Mesodermal cell (in vitro differentiated cells): Measurements from ENCODE around the gene CLCN7. TPM values are rescaled to one million over a fixed set of nuclear protein-coding genes. Genes with fewer than 3 reads are reported as not detected.

ENCODE experiments used
- H3K27ac ChIP-seq: 2 replicates; pipeline ENCODE4 v1.7.0; 2013; ENCODE audit warnings: mild to moderate bottlenecking, low read depth, low read length, moderate library complexity; ENCODE audit not compliant: severe bottlenecking
- H3K36me3 ChIP-seq: 2 replicates; pipeline ENCODE4 v1.7.1; 2013; ENCODE audit warnings: mild to moderate bottlenecking, low read length, moderate library complexity; ENCODE audit not compliant: control insufficient read depth, insufficient read depth
- H3K4me1 ChIP-seq: one replicate; pipeline ENCODE4 v1.7.1; 2013; ENCODE audit warnings: mild to moderate bottlenecking, low read length; ENCODE audit not compliant: insufficient read depth, control insufficient read depth, poor library complexity, severe bottlenecking
- H3K4me3 ChIP-seq: 2 replicates; pipeline ENCODE4 v1.7.0; 2013; ENCODE audit warnings: low read length, control low read depth, mild to moderate bottlenecking; ENCODE audit not compliant: insufficient read depth, poor library complexity, severe bottlenecking; ENCODE audit errors: extremely low read depth
- H3K9me3 ChIP-seq: 2 replicates; pipeline ENCODE4 v1.7.1; 2013; ENCODE audit warnings: mild to moderate bottlenecking, low read length, moderate library complexity; ENCODE audit not compliant: control insufficient read depth
- WGBS, 2 experiments: methylation state at CpG; one replicate each; pipeline ENCODE4 v1.1.5; 2013; ENCODE audit warnings: missing lambda C conversion rate in 2 of 2; ENCODE audit not compliant: insufficient coverage in 2 of 2; 5-methylcytosine and 5-hydroxymethylcytosine counted together
- polyA plus RNA-seq, 2 experiments: library from polyadenylated mRNA; stranded (reverse); fragments of 50-300 nt; gene quantifications; one replicate each; pipeline ENCODE4 v1.2.3, GENCODE V29; 2013

CLCN7 gene, protein sequence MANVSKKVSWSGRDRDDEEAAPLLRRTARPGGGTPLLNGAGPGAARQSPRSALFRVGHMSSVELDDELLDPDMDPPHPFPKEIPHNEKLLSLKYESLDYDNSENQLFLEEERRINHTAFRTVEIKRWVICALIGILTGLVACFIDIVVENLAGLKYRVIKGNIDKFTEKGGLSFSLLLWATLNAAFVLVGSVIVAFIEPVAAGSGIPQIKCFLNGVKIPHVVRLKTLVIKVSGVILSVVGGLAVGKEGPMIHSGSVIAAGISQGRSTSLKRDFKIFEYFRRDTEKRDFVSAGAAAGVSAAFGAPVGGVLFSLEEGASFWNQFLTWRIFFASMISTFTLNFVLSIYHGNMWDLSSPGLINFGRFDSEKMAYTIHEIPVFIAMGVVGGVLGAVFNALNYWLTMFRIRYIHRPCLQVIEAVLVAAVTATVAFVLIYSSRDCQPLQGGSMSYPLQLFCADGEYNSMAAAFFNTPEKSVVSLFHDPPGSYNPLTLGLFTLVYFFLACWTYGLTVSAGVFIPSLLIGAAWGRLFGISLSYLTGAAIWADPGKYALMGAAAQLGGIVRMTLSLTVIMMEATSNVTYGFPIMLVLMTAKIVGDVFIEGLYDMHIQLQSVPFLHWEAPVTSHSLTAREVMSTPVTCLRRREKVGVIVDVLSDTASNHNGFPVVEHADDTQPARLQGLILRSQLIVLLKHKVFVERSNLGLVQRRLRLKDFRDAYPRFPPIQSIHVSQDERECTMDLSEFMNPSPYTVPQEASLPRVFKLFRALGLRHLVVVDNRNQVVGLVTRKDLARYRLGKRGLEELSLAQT
- polyA plus RNA-seq (2013, experiment 1 of 2), result 46.9 TPM
- 34.1 TPM for polyA plus RNA-seq (2013, experiment 2 of 2)

DNA sequence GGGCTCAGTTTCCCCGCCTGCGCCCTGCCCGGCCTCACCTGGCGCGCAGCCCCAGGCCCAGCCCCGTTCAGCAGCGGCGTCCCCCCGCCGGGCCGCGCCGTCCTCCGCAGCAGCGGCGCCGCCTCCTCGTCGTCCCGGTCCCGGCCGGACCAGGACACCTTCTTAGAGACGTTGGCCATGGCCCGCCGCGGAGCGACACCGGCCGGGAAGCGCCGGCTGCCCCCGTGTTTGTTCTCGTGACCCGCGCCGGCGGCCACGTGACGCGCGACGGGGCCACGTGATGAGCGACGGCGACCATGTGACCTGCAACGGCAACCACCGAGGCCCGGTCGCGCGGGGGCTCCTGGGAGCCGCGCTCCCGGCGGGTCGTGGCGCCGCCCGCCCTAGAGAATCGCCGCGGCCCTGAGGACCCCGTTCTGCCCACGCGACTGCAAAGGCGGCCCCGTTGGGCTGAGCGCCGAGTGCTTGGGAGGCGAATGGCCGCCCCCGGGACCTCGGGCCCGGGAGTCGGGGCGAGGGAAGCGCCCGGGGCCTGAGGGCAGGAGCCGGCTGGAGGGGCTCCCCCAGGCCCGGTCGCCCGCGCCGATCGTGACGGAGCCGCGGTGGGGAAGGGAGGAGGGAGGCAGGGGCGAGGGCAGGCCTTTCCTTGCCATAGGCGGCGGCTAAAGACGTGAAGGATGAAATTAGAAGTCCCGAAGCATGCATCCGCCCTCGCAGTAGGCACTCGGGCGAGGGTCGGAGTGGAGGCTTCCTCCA is at the start of gene CLCN7:
Gene CLCN7 (minus strand): TSS at position 233 of the 756 bp plus-strand sequence. CDS start 54 bp downstream, at position 179.
- WGBS, 2 experiments, result 3% methylated on average over 77 to 79 of the region's 99 CpGs
- H3K4me3 ChIP-seq, result peak within 1 kb of the TSS; percentile 66
- H3K9me3 ChIP-seq, result peaks cover 7% of the 10 kb centered on the region
- peaks cover 5% of the 10 kb centered on the region for H3K36me3 ChIP-seq
- peak within 1 kb of the TSS; percentile 81 for H3K27ac ChIP-seq
- peaks cover 18% of the 10 kb centered on the region for H3K4me1 ChIP-seq

DNA sequence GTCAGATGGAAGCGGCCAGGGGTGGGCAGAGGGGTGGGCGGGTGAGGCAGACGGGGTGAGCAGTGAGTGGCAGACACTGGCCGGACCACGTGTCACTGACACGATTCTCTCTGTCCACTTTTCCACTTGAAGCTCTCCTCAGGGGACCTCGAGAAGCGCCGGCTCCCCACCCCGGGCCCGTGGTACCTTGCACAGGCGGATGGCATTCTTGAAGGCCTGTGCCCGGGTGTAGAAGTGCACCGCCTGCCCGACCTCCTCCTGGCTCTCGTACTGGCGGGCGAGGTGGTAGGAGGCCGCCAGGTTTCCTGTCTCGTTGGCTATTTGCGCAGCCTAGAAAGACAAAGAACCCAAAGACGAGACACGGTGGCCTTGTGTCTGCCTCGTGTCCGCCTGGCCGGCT is 49.5 kb upstream of the CLCN7 start:
- Histone ChIP-seq H3K9me3 (no peaks in the 10 kb centered on the region), H3K4me1 (no peaks in the 10 kb centered on the region), H3K36me3 (peaks cover 10% of the 10 kb centered on the region), H3K27ac (no peak overlapping the region), H3K4me3 (no peak overlapping the region)
- WGBS, 2 experiments, result 92 to 93% methylated on average over 26 of the region's 26 CpGs

DNA sequence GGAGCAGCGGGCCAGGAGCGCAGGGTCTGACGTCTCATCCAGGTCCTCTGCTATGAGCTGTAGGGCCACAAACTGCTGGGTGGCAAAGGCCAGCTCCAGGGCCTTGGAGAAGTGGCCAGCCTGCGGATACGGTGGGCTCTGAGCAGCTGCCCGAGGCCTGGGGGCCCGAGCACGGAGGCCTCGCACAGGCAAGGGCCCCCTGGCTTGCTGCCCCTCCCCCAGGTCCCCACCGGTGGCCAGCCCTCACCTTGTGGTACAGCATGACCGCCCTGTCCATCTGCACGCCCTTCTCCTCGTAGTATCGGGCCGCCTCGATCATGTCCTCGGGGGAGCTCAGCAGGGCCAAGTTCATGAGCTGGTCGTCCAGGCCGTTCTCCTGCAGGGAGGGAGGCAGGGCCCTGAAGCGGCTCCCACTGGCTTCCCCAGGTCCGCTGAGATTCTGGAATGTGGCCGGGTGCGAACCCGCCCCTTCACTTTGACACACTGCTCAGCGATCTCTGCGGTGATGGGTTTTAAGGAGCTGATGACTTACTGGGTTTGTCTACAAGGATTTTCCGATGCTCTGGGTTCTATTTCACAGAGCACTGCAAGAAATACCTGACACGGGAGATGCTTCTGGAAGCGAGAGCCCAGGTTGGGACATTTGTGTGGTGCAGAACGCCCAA is 48.9 kb upstream of the CLCN7 start:
- Histone ChIP-seq H3K4me1 (no peaks in the 10 kb centered on the region), H3K9me3 (no peaks in the 10 kb centered on the region), H3K4me3 (no peak overlapping the region), H3K36me3 (peaks cover 10% of the 10 kb centered on the region), H3K27ac (no peak overlapping the region)
- 92 to 94% methylated on average over 29 to 30 of the region's 30 CpGs for WGBS, 2 experiments

DNA sequence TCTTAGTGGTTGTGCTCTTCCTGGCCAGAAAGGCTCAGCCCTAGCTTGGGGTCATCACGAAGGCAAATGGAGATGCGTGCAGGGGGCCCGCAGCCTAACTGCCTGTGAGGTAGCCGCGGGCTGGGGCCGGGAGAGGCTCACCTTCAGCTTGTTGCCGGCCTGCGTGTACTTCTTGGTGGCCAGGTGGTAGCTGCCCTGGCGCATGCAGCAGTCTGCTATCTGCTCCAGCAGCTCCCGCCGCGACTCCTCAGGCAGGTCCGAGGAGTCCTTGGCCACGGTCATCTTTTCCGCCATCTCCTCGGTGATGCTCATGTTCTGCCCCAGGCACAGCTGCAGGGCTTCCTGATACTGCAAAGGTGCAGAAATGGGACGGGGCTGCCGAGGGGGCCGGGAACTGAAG is 45.6 kb upstream of the CLCN7 start:
- Histone ChIP-seq H3K4me1 (no peaks in the 10 kb centered on the region), H3K36me3 (peaks cover 10% of the 10 kb centered on the region), H3K27ac (no peak overlapping the region), H3K9me3 (no peaks in the 10 kb centered on the region), H3K4me3 (no peak overlapping the region)
- WGBS, 2 experiments, result 95 to 97% methylated on average over 17 to 19 of the region's 19 CpGs

DNA sequence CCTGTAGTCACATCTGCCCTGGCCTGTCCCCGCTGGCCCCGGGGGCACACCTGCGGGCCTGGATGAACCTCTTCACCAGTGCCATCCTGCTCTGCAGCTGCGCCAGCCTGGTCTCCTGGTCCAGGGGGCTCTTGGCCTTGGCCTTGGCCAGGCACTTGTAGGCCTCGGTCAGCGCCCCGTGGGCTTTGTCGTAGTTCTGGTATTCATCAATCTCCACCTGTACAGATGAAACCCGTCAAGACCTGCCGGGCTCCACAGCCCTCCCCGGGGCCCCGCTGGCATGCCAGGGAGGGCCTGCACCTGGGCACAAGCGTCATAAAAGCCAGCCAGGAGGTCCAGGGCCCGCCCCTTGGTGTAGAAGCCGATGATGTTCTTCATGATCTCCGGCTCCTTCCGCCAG is 45.0 kb upstream of the CLCN7 start:
- no peak overlapping the region for H3K27ac ChIP-seq
- no peak overlapping the region for H3K4me3 ChIP-seq
- 95 to 96% methylated on average over 17 of the region's 17 CpGs for WGBS, 2 experiments

DNA sequence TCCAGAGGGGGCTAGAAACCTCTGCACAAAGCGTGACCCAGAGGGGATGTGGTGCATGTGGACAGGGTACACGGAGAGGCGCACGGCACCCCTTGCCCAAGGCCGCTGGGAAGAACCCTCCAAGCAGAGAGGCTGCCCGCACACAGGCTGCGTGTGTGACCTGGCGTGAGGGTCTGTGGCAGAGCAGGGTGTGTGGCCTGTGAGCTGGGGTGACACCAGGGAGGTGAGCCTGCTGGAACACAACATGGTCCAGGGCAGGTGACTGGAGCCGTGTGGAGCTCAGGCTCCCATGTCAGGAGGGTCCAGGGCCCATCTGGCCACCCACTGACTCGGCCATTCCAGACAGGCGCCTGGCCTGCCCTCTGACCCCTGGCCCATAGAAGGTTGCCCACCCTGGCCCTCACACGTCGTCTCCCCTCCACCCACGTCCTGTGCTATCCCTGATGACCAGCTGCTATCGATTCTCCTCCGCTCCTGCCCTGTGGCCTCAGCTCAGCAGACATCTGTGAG is 43.9 kb upstream of the CLCN7 start:
- Histone ChIP-seq H3K4me1 (no peaks in the 10 kb centered on the region), H3K36me3 (peaks cover 16% of the 10 kb centered on the region), H3K27ac (no peak overlapping the region), H3K4me3 (no peak overlapping the region), H3K9me3 (no peaks in the 10 kb centered on the region)
- WGBS, 2 experiments, result 96% methylated on average over 16 of the region's 16 CpGs

More for the DNA sequence above, 45.0 kb upstream of the CLCN7 start:
- Histone ChIP-seq H3K4me1 (no peaks in the 10 kb centered on the region), H3K9me3 (no peaks in the 10 kb centered on the region), H3K36me3 (peaks cover 10% of the 10 kb centered on the region)

DNA sequence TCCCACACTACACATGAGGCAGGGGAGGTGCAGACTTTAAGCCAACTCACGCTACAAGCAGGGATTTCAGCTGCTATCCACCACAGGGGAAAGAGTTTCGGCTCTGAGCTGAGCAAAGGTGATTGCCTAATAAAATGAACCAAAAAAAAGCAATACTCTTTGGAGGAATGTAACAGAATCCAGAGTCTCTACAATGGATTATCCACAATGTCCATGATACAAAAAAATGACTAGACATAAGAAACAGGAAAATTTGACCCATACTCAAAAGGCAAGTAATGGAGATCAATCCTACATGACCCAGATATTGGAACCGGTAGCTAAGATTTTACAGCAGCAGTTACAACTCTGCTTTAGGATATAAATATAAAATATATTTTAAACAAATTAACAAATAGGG is 39.7 kb upstream of the CLCN7 start:
- Histone ChIP-seq H3K36me3 (peaks cover 35% of the 10 kb centered on the region), H3K4me1 (no peaks in the 10 kb centered on the region), H3K9me3 (no peaks in the 10 kb centered on the region), H3K27ac (no peak overlapping the region), H3K4me3 (no peak overlapping the region)
- 100% methylated on average over 2 of the region's 3 CpGs; no CpG with 5 or more reads in 1 of the 2 experiments for WGBS, 2 experiments

DNA sequence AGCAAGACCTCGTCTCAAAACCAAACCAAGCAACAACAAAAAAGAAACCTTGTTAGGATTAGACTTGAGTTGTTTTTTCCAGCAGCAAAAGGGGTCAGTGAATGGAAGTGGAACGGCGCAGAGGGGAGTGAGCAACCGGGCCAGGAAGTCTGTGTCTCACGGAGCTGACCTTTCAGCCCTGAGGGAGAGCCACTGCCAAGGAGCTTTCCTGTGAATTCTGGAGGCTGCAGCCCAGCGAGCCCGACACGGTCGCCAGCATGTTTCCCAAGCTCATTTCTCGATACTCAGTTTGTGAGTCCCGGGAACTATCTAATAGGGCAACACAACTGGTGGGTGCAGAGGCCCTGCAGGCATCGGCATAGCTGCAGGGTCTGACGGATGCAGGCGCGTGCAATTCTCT is 37.9 kb upstream of the CLCN7 start:
- Histone ChIP-seq H3K36me3 (peaks cover 41% of the 10 kb centered on the region), H3K9me3 (no peaks in the 10 kb centered on the region), H3K4me3 (no peak overlapping the region), H3K4me1 (no peaks in the 10 kb centered on the region), H3K27ac (no peak overlapping the region)
- 91 to 96% methylated on average over 12 to 14 of the region's 15 CpGs for WGBS, 2 experiments

DNA sequence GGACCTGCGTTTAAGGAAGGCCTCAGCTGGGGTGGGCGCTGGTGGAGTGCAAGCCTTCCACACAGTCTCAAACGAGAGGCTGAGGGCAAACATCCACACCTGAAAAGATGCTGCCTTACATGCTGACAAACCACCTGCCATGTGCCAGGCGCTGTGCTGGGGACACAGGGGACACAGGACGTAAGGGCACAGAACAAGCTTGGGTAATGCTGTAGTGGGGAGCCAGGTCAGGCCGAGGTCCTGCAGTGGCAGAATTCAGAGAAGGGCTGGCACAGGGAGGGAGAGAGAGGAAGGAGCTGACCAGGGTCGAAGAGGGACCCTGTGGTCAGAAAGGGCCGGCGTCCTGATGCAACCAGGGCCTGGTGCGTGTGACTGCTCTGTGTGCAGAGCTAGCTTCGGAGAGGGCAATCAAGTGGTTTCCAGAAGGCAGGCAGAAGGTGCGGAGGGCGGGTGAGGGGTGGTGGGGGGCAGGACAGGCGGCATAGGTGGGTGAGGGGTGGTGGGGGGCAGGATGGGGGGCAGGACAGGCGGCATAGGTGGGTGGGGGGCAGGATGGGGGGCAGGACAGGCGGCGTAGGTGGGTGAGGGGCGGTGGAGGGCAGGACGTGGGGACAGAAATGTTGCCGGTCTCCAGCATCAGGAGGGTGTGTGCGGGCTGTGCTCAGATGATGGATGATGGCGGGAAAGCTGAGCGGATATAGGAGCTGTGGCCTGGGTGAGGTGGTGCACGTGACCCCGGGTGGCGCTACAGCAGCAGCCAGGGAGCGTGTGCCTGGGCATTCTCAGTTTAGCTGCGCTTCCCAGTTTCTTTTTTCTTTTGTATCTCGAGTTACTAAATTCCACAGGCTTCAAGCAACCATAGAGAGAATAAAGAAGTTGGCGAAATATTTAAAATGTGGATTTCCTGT is 37.1 kb upstream of the CLCN7 start:
- 94 to 96% methylated on average over 16 to 24 of the region's 30 CpGs for WGBS, 2 experiments

More for the DNA sequence above, 37.1 kb upstream of the CLCN7 start:
- no peak overlapping the region for H3K4me3 ChIP-seq
- no peaks in the 10 kb centered on the region for H3K9me3 ChIP-seq
- peaks cover 43% of the 10 kb centered on the region for H3K36me3 ChIP-seq
- no peak overlapping the region for H3K27ac ChIP-seq
- no peaks in the 10 kb centered on the region for H3K4me1 ChIP-seq
